COLO668 (cell line): Measurements from ENCODE around the gene NPTX2.
A peak's percentile ranks its signal among the peaks of the same experiment; 100 is the strongest.

Experiments used
- DNase-seq: peaks from one replicate; lab custom pipeline; 2025; ENCODE audit not compliant: unreplicated experiment; lab: John Stamatoyannopoulos, UW

Gene NPTX2

DNA sequence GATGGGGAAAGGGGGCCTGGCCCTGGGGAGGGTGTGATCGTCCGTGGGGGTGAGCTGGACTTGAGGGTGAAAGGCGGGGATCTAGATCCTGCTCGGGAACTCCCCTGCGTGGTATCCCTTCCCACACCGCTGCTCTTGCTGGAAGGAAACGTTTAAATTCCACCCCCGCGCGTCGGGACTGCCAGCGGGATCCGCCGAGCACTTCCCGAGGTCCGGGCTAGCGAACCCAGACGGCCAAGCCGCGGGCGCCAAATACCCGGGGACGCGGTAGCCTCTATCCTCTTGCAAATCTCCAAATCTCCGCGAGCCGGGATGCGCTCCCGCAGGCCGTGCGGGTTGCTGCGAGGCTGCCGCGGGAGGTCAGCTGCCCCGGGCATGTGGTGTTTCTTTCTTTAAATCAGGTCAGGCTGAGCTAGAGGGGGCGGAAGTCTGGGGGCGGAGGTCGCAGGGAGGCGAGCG is 904 bp downstream of the NPTX2 start:
- no peak for DNase-seq

DNA sequence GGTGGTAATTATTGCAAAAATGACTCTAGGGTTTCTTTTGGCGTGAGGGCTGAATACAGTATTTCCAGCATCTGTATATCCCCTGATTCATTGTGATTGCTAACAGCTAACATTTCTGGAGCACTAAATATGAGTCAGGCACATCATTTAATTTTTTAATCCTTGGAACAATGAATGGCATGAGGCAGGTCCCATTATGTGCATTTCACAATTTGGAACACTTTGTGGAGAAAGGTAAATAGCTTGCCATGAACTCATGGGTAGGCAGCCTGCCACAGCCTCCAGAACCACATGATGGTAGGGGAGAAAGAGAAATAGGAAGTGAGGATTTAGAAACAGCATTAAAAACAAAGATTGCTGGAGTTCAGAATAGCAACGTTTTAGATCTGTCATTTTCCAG is 1.7 kb downstream of the NPTX2 start:
- no peak for DNase-seq

DNA sequence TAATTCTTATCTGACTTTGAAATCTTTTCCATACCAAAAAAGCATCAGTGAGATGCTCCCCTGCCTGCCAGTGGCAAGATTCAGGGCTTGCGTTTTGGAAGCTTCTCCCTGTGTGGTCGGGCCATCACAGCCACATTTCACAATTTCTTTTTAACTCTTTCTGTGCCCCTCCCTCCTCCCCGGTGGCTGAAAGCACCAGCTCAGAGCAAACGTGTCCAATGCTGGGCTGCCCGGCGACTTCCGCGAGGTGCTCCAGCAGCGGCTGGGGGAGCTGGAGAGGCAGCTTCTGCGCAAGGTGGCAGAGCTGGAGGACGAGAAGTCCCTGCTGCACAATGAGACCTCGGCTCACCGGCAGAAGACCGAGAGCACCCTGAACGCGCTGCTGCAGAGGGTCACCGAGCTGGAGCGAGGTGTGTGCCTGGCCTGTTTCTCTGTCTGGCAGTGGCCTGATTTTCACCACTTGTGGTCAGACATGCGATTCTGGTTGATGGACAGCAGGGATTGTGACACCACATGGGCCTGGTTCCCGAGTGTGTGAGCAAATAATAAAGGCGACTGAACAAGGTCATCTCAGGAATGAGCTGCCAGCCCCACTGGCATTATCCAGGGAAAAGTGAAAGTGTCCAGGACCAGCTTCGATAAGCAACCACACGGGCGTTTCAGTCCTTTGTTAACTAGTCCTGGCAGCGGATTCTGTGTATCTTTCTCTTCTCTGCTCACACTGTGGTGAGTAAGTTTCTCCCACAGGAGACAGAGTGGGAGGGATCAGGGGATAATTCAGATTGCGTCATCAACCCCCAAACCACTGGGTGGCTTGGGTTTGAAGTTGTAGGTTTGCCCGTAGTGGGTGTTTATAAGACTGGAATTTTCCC is 2.6 kb downstream of the NPTX2 start:
- DNase-seq: peak; percentile 15

DNA sequence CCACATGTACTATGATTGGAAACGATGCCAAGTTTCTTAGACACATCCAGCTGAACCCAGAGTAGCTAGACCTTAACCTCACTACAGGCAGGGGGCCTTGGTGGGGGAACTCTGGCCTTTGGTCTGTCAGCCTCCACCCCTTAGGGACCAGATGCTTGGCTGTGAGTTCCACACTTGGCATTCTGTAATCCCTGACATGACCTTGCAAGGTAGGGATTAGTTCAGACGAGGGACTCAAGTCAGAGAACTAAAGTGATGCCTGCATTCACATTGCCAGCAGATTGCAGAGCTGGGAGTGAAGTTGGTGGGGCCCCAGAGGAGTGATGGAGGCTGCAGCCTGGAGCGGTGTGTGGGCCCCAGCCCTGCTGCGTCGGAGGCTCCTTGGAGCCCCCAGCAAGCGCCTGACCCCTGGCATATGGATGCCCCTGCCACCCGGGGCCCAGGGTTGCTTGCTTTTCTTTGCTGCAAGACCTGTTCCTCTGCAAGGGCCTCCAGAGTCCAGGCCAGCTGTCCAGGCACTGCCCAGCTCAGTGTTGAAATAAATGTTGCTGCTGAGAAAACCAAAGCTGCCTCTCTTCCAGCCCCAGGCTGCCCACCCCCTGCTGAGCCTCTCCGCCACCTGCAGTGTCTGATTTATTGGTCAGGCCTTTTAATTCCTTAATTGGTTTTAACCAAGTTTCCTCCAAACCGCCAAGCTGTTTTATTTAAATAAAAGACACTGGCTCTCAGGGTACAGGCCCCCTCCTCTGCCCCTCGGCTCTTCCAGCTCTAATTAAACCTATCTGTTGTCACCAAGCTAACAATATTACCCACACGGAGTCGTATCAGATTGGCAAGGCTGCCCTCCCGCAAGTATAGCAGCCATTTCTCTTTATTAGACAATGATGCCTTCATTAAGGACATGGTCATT is 4.7 kb downstream of the NPTX2 start:
- DNase-seq: no peak

DNA sequence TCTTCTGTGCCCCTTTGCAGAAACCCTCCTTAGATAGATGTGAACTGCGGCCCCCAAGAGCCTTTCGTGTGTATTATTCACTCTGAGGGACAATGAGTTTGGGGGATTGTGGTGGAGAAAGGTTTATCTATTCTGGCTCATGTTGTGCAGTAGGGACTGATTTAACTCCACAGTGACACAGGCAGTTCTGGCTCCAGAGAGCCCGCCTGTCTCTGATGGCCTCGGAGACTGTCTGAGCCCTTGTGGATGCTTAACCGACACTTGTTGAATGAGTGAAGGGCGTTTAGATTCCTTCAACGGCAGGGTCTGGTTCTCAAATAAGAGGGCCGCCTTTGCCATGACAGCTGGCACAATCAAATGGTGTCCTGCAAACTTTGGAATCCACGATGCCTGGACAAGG is 5.8 kb downstream of the NPTX2 start:
- DNase-seq: no peak

DNA sequence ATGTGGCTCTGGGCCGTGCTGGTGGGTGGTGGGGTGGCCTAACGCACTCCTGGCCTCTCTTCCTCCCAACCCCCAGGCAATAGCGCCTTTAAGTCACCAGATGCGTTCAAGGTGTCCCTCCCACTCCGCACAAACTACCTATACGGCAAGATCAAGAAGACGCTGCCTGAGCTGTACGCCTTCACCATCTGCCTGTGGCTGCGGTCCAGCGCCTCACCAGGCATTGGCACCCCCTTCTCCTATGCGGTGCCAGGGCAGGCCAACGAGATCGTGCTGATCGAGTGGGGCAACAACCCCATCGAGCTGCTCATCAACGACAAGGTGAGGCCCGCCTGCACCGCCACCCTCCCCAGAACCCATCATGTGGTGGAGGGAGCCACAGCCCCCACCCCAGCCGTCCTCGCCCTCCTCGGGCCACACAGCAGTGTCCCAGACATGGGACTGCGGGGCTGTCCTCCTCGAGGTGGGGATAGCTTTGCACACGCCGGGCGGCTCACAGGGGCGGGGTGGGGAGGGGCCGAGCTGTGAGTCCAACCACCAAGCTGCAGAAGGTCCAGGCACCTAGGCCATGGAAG is 7.8 kb downstream of the NPTX2 start:
- DNase-seq: no peak

DNA sequence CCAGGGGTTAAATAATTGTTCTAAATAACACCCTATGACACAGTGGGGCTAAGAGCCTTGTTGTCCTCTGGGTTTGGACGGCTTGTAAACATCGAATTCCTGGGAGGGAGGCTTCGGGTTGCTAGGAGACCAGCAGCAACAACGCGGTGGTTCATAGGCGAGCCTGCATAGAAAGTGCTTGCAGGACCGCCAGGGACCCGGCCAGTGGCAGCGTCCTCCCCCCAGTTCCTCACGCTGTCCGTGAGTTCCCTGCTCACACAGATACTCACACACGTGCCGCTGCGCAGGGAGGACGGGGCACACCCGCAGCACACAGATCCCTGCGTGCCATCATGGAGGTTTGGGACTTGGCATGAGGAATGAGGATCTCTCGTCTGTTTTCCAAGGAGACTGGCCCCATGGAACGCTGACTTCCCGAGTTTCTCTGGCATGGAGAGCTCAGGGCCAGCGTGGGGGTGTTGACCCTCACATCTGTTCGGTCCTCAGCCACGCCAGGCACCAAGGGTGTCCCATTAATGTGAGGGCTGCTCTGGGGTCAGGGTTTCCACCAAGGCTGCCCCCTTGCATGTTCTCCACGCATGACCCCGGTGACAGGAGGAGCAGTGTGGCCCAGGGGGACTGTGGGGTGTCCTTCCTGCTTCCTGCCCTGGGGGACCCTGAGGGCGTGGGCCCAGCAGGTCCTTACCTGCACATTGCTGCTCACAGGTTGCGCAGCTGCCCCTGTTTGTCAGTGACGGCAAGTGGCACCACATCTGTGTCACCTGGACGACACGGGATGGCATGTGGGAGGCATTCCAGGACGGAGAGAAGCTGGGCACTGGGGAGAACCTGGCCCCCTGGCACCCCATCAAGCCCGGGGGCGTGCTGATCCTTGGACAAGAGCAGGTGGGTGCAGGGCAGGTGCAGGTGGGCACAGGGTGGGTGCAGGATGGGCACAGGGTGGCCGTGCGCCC is 9.7 kb downstream of the NPTX2 start:
- DNase-seq: no peak

DNA sequence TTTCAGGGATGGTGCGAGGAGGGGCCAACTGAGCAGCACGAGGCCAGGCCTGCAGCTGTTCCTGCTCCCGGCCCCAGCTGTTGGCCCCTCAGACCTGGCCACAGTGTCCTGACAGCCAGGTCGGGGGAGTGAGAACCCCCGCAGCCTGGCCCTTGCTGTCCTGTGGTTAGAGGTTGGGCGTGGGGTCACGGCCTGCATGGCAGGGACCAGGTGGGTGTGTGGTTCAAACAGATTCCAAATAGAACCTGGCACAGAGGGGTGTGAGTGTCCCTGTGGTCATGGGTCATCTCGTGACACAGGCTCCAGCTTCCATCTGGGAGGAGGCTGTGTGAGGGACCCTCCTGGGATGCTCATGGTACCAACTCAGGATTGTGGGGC is 10.3 kb downstream of the NPTX2 start:
- DNase-seq: no peak

DNA sequence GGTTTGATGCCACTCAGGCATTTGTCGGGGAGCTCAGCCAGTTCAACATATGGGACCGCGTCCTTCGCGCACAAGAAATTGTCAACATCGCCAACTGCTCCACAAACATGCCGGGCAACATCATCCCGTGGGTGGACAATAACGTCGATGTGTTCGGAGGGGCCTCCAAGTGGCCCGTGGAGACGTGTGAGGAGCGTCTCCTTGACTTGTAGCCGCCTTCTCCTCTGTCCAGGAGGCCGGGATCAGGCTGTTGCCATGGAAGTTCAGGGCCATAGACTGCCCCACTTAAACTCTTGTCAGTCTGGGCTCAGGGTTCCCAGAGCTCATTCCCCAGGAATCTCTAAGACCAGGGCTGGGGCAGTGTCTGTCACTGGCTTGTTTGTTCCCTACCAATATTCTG is 11.3 kb downstream of the NPTX2 start:
- DNase-seq: no peak

DNA sequence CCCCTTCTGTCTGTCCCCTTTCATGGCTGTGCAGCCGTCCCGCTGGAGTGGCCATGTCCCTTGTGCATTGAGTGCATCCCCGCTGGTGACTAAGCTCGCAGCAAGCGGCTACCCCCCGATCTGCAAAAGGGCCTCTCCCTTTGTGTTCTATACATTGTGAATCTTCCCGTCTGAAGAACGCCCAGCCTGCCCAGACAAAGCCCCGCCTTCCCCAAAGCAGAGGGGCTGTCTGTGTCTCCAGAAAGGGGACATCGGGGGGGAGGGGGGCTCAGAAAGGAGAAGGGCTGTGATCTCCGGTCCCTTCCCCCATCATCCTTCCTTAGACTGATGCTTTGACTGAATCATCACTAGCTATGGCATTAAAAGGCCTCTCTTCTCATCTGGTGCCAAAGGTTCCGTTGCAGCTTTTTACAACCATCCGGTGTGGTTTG is 11.9 kb downstream of the NPTX2 start:
- DNase-seq: no peak

DNA sequence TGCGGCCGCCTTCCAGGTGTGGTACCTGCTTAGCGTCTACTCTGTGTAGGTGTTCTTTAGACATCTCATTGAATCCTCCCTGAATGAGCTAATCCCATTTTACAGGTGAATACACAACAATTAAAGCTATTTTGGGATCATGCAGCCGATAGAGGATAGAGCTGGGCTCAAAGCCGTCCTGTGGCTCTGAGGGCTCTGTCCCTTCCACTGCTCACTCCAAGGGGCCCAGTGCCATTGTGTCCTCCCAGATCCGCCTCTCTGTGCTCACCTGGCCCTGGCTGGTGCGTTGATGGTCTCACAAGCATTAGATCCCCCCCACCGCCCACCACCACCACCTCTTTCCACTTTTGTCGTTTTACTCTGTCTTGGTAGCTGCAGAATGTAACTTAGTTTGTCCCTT is 13.1 kb downstream of the NPTX2 start:
- no peak for DNase-seq

DNA sequence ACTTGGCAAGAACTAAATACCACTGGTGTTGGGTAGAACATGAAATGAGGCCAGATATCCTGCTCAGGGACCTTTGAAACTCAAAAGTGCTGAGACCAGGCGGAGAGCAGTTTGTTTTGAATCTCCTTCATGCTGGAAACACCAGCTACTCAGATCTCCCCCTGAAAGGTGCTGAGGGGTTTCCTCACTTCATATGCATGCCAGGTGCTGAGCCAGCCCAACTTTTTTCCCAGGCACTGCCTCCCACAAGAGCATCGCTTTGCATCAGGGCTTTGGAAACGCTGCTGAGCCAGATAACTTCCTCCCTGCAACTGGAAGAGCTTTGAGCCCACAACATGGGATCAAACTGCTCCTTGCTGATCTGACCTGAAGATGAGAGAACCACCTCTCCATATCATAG is 13.7 kb downstream of the NPTX2 start:
- no peak for DNase-seq

DNA sequence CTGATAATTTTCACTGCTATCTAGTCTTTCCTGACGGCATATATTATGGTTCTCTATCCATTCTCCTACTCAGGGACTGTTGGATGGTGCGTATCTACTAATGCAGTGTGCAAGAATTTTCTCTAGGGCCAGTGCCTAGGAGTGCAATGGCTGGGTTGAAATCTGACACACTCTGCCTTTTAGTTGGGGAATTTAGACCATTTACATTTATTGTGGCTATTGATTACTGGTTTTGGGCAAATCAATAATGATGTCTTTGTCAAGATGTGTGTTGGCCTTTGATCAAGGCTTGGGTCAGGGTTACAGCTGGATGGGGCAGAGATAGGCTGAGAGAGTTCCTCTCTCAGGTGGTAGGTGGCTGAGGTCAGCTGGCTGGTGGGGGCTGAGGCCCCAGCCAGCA is 21.8 kb downstream of the NPTX2 start:
- no peak for DNase-seq

DNA sequence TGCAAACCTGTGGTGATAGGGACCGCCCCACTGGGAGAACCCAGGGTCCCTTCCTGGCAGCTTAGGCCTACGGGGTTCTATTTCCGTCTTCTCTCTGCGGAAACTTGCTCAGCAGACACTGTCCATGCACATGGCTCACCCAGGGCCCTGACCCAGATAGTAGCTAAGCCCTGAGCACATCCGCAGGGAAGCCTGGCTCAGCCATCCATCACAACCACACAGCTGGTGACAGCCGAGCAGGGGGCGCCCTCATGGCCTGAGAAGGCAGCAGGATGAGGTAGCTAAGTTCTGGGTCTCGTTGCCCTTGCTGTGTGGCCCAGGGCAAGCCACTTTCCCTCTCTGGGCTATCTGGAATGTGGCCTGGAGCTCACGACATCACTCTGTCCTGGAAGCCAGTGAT is 23.3 kb downstream of the NPTX2 start:
- DNase-seq: no peak

DNA sequence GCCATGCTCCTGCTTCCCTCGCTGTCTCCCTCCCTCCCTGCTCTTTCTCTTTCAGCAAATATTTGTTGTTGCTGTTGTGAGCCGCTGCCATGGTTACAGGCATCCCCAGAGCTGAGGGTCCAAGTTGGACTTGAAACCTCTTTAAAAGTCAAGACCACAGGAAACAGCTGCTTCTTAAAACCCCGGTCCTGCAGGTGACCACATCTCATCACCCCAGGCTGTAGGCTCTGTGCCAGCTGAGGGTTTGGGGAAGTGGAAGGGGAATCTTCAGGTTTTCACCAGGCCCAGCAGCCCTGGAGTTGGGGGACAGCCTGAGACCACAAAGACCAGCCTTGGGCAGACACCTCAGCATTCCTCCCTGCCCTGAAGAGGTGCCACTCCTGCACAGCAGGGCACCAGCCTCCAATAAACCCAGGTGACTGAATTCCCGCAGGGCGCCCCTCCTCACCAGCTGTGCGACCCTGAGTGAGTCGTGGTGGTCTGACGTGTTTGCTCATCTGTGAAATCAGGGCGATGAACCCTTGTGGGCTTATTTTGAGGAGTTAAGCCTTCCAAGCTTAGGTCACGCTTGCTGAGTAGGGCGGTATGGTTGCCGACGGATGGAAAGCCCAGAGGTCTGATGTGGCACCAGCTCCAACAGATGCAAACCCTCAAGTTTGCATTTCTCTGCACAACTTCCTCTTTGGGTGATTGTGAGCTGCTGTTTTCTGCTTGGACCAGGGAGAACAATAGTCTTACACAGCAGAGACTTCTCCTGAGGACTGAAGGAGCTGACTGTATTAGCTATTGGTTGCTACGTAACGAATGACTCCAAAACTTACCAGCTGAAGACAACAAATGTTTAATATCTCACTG is 24.8 kb downstream of the NPTX2 start:
- peak; percentile 4 for DNase-seq

DNA sequence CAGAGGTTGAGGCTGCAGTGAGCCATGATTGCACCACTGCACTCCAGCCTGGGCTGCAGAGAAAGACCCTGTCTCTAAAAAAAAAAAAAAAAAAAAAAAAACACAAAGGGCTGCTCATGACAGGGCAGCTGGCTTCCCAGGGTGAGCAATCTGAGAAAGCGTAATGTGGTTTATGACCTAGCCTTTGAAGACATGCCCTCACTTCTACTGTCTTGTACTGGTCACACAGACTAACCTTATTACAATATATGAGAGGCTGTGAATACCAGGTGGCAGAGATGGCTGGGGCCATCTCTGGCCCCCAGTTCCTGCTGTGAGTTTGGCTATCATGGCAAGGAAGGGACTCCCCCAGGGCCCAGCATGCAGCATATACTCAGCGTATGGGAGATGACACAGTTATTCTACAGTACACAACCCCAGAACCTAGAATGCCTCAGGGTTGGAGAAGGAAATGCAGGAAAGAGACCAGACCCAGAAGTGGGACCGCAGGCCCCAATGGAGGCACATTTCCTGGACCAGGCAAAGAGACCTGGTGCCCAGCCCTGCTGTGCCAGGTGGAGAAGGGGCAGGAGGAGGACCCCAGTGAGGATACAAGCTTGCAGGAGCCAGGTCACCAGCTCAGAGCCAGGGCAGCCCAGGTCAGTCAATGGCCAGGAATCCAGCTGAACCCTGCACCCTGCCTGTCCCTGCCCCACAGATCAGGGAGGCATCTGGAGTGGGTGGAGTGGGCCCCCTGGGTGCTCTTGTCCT is 26.3 kb downstream of the NPTX2 start:
- no peak for DNase-seq

DNA sequence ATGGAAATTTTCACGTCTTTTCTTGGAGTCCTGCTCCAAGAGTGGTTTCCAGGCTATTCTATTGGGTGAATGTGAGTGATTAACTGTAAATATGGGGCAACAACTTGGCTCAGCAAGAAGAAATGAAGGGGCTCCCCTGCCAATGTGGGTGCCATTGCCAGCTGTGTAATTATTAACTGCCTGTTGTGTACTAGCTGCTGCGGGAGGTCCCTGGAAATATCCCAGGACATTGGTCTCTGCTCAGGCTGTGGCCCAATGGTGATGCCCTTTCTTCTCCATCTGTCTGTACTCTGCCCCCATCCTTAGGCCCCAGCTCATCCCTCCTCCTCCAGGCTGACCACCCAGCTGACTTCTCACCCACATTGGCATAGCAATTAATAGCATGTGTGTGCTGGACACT is 29.4 kb downstream of the NPTX2 start:
- DNase-seq: no peak

DNA sequence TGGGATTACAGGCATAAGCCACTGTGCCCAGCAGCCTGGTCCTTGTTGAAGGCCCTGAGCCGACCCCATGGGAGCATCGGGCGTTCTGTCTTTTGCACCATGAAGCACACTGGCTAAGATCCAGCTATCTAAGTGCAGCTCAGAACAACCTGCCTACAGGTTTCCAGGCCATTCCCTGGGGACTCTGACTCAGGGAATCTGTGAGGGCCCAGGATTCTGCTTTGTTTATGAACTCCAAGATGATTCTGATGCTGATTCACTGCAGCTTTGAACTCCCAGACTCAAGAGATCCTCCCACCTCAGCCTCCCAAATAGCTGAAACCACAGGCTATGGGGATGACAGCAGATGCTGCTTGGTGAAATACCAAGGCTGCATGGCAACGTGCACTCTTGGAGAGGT is 30.2 kb downstream of the NPTX2 start:
- no peak for DNase-seq

DNA sequence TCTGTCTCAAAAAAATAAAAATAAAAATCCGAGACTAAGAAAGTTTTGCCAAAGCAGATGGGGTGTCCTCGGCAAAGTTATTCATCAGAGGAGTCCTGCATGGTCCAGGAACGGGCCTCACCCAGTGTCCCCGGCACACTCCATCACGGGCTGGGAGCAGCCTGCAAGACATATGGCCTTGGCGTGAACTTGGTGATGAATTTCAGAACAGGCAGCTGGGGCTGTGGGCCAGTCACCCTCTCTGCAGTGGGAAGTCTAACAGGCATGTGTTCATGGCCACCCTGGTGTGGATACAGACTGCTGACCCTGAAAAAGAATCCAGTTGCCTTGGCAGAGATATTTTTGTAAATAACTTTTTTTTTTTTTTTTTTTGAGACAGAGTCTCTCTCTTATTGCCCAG is 34.7 kb downstream of the NPTX2 start:
- DNase-seq: no peak
